ENCODE measurements around the gene HOXB5. TPM values are rescaled to one million over a fixed set of nuclear protein-coding genes. Genes with fewer than 3 reads are reported as not detected.
A peak's percentile ranks its signal among the peaks of the same experiment; 100 is the strongest.

Gene HOXB5
- total RNA-seq, 1 experiment from 2014 or later: not detected

- H3K27me3 ChIP-seq (ENCODE audit: insufficient read depth, low read length): peaks cover 99% of the 10 kb centered on the region
- no peaks in the 10 kb centered on the region for H3K9me3 ChIP-seq (ENCODE audit: control insufficient read depth, low read depth, low read length)
- H3K27ac ChIP-seq (ENCODE audit: insufficient read length, low read depth, low read length): no peak overlapping the region
- Mint-ChIP-seq H3K36me3 (ENCODE audit: insufficient read depth in 1 of 3, low read depth in 3 of 3) (peaks cover 0 to 1% (median 0%) of the 10 kb centered on the region in 3 experiments; a peak in 2 of 7 replicates), H3K4me1 (peaks cover 3 to 9% of the 10 kb centered on the region in 2 experiments; a peak in 3 of 4 replicates), H3K27me3 (ENCODE audit: low read depth) (peaks cover 100% of the 10 kb centered on the region), H3K4me3 (no peak overlapping the region), H3K27ac (no peak overlapping the region; a peak in 1 of 7 replicates), H3K9me3 (peaks cover 4 to 17% of the 10 kb centered on the region in 2 experiments)
- H3K18ac ChIP-seq (ENCODE audit: insufficient read length, low read depth, low read length): no peak overlapping the region
- WGBS (ENCODE audit: extremely low coverage, insufficient read length, low lambda C conversion rate): no CpG with 5 or more reads among the region's 15 CpGs
- no peak overlapping the region for H2AK5ac ChIP-seq (ENCODE audit: insufficient read length, low read length)
- no peak overlapping the region for H2BK120ac ChIP-seq (ENCODE audit: low read depth, low read length, poor library complexity, severe bottlenecking)
- H2BK12ac ChIP-seq (ENCODE audit: insufficient read length, low read depth, low read length): no peak overlapping the region
- H2BK5ac ChIP-seq (ENCODE audit: insufficient read length, low read length): no peak overlapping the region
- no peak overlapping the region for H4K5ac ChIP-seq (ENCODE audit: insufficient read length, low read depth, low read length)
- no peaks in the 10 kb centered on the region for H3K79me1 ChIP-seq (ENCODE audit: insufficient read depth, low read depth, low read length, poor library complexity, severe bottlenecking)
- no peak overlapping the region for H2BK20ac ChIP-seq (ENCODE audit: low read depth, low read length, poor library complexity, severe bottlenecking)
- no peak overlapping the region for H3T11ph ChIP-seq (ENCODE audit: low read length)
- H3K4ac ChIP-seq (ENCODE audit: low read depth, low read length): no peak overlapping the region
- no peak overlapping the region for H4K91ac ChIP-seq (ENCODE audit: insufficient read length, low read depth, low read length)
- H2BK15ac ChIP-seq (ENCODE audit: low read depth, low read length): no peak overlapping the region
- H3K4me1 ChIP-seq (ENCODE audit: insufficient read depth, low read length): no peaks in the 10 kb centered on the region; the same call in none of the 2 replicates
- DNase-seq: peak; percentile 38
- H3K79me2 ChIP-seq (ENCODE audit: insufficient read depth, low read length): no peaks in the 10 kb centered on the region; the same call in 1 of the 2 replicates
- H4K20me1 ChIP-seq (ENCODE audit: control insufficient read depth, insufficient read depth, insufficient read length): no peaks in the 10 kb centered on the region
- no peak for TF ChIP-seq CTCF (conservative IDR thresholded peaks at IDR 0.05)
- H3K23me2 ChIP-seq (ENCODE audit: insufficient read length, low read depth, low read length, poor library complexity, severe bottlenecking): no peaks in the 10 kb centered on the region
- no peak overlapping the region for H3K9ac ChIP-seq (ENCODE audit: extremely low read depth, insufficient read length, low read length)
- H3K4me2 ChIP-seq (ENCODE audit: insufficient read depth, insufficient read length, low read length): no peak overlapping the region
- H3K14ac ChIP-seq (ENCODE audit: insufficient read depth, low read length): no peak overlapping the region
- H3K56ac ChIP-seq (ENCODE audit: insufficient read length, low read depth, low read length): no peak overlapping the region
- H2AFZ ChIP-seq (ENCODE audit: low read length): no peak overlapping the region
- H4K8ac ChIP-seq (replicated peaks; ENCODE audit: insufficient read length, low read depth, low read length): no peak overlapping the region
- H3K23ac ChIP-seq (ENCODE audit: insufficient read length, low read depth, low read length): no peak overlapping the region
Measured at GRCh38 chr17:48630925-48631692, 37.5 kb upstream of the HOXB5 start.
